Measurements from ENCODE around the gene PDE8A. TPM values are rescaled to one million over a fixed set of nuclear protein-coding genes. Genes with fewer than 3 reads are reported as not detected.

PDE8A gene
- total RNA-seq, 5 donors from 2014 or later (not counting 1 experiment from before 2014, with no cell fraction given), result 21.5 to 33.7 (median 25.1) TPM

DNA sequence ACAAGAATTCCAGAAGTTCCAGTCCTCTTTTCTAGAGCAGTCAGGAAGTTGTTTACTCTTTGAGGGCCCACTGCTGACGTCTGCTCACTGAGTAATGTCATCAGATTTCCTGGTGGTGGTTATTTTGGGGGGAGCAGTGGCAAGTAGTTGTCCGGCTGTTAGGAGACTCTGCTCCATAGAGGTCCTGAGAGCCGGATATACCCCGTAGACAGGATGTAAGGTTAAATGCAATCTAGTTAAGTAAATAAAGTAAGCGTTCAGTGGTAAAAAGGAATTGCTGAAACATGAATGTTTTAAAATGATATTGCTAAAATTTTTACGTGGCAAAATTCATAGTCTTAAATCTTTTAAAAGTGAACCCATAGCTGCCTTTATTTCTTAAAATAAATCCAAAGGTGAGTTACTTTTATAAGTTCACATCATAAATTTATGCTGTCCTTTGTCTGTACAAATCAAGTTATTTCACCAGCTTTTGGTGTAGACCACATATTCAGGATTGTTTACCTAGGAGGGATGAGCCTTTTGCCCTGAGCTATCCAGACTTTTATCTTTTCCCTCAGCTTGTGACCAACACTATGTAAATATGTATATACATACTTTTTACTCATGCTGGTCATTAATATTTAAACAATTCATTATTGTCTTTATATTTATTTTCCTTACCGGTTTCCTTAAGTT, 65.8 kb downstream of the PDE8A start:
- Histone ChIP-seq H3K4me3 (ENCODE audit: control insufficient read depth in 1 of 2, extremely low read depth in 1 of 2, low read length in 1 of 2) (no peak overlapping the region), H3K36me3 (ENCODE audit: control insufficient read depth in 2 of 2, extremely low read depth in 1 of 2, insufficient read depth in 1 of 2, low read length in 1 of 2) (no peaks in the 10 kb centered on the region), H3K27ac (ENCODE audit: low read length) (peak overlapping the region; percentile 9), H3K4me1 (ENCODE audit: control insufficient read depth in 1 of 2, extremely low read depth in 1 of 2, insufficient read depth in 2 of 2, low read length in 2 of 2) (no peaks in the 10 kb centered on the region), H3K9me3 (no peaks in the 10 kb centered on the region), H3K27me3 (replicated peaks in 1 of 2; ENCODE audit: control insufficient read depth in 2 of 2, extremely low read depth in 1 of 2, insufficient read depth in 2 of 2, low read length in 1 of 2) (no peaks in the 10 kb centered on the region)
- DNase-seq, result peak in 16 of 35 experiments; percentile 4 to 34 (median 10)
- ChIA-PET CTCF (no interaction called here), POLR2A (interaction anchor here in 1 of 2 donors (0.6 to 0.7 kb wide), 2 partner anchors 105 to 1266 kb away, joined by 3 to 4 read pairs; no protein-coding TSS in a partner anchor)
- Mint-ChIP-seq H3K4me1 (peaks cover 24 to 56% (median 55%) of the 10 kb centered on the region in 3 donors), H3K9me3 (no peaks in the 10 kb centered on the region), H3K4me3 (peak overlapping the region in 1 of 3 donors; percentile 13), H3K36me3 (no peaks in the 10 kb centered on the region), H3K27me3 (no peaks in the 10 kb centered on the region), H3K27ac (peak overlapping the region; percentile 61 to 83)
- peak in 3 of 4 experiments; percentile 49 to 88 (median 73) for ATAC-seq (replicated peaks in 1 of 4)
- whole genome bisulfite sequencing (ENCODE audit: insufficient coverage), result 32% methylated on average over 4 of the region's 7 CpGs

DNA sequence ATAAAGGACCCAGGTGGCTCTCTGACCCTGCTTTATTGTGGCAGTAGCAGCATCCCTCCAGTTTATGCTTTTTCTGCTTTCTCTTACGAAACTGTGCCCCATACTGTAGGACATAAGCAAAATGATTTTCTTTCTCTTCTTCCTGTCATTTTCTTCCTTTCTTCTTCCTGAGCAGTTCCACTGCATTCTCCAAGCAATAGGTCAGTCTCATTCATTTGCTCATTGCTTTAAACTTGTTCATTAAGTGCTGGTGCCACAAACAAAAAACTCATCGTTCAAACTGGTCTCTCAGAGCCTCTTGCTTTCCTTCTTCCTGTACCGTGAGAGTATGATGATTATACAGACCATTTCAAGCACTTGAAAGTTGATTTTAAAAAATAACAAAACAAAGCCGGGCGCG, 66.8 kb downstream of the PDE8A start:
- no peaks in the 10 kb centered on the region for H3K9me3 Mint-ChIP-seq
- 75% methylated on average over 4 of the region's 6 CpGs for WGBS (ENCODE audit: insufficient coverage)
- Histone ChIP-seq H3K27me3 (replicated peaks in 1 of 2; ENCODE audit: control insufficient read depth in 2 of 2, extremely low read depth in 1 of 2, insufficient read depth in 2 of 2, low read length in 1 of 2) (no peaks in the 10 kb centered on the region), H3K27ac (ENCODE audit: low read length) (no peak overlapping the region), H3K36me3 (ENCODE audit: control insufficient read depth in 2 of 2, extremely low read depth in 1 of 2, insufficient read depth in 1 of 2, low read length in 1 of 2) (no peaks in the 10 kb centered on the region), H3K9me3 (no peaks in the 10 kb centered on the region), H3K4me1 (ENCODE audit: control insufficient read depth in 1 of 2, extremely low read depth in 1 of 2, insufficient read depth in 2 of 2, low read length in 2 of 2) (no peaks in the 10 kb centered on the region), H3K4me3 (ENCODE audit: control insufficient read depth in 1 of 2, extremely low read depth in 1 of 2, low read length in 1 of 2) (no peak overlapping the region)
- peaks cover 24 to 66% (median 59%) of the 10 kb centered on the region in 3 donors for H3K4me1 Mint-ChIP-seq
- ChIA-PET POLR2A (interaction anchor here in 1 of 2 donors (0.6 kb wide), 1 partner anchor 1265 kb away, joined by 3 read pairs; no protein-coding TSS in a partner anchor), CTCF (no interaction called here)
- ATAC-seq (replicated peaks in 1 of 4) (no peak), DNase-seq (no peak)
- H3K27me3 Mint-ChIP-seq, result no peaks in the 10 kb centered on the region
- no peak overlapping the region for H3K4me3 Mint-ChIP-seq
- H3K36me3 Mint-ChIP-seq, result no peaks in the 10 kb centered on the region
- H3K27ac Mint-ChIP-seq, result peak overlapping the region; percentile 45 to 68

DNA sequence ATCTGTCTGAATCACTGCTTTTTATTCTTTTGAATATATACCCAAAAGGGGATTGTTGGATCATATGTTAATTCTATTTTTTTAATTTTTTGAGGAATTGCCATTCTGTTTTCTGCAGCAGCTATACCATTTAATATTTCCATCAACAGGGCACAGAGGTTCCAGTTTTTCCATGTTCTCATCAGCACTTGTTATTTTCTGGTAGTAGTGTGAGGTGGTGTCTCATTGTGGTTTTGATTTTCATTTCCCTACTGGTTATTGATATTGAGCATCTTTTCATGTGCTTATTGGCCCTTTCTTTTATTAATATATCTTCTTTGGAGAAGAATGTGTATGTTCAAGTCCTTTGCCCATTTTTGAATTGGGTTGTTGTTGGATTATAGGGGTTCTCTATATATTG, 68.1 kb downstream of the PDE8A start:
- Mint-ChIP-seq H3K27me3 (no peaks in the 10 kb centered on the region), H3K9me3 (peaks cover 0 to 6% (median 2%) of the 10 kb centered on the region in 3 donors), H3K4me1 (peaks cover 17 to 65% (median 59%) of the 10 kb centered on the region in 3 donors), H3K4me3 (no peak overlapping the region), H3K27ac (no peak overlapping the region), H3K36me3 (peaks cover 3% of the 10 kb centered on the region)
- CTCF ChIA-PET, result no interaction called here
- Histone ChIP-seq H3K36me3 (ENCODE audit: control insufficient read depth in 2 of 2, extremely low read depth in 1 of 2, insufficient read depth in 1 of 2, low read length in 1 of 2) (no peaks in the 10 kb centered on the region), H3K4me1 (ENCODE audit: control insufficient read depth in 1 of 2, extremely low read depth in 1 of 2, insufficient read depth in 2 of 2, low read length in 2 of 2) (no peaks in the 10 kb centered on the region), H3K4me3 (ENCODE audit: control insufficient read depth in 1 of 2, extremely low read depth in 1 of 2, low read length in 1 of 2) (no peak overlapping the region), H3K27ac (ENCODE audit: low read length) (no peak overlapping the region), H3K27me3 (replicated peaks in 1 of 2; ENCODE audit: control insufficient read depth in 2 of 2, extremely low read depth in 1 of 2, insufficient read depth in 2 of 2, low read length in 1 of 2) (no peaks in the 10 kb centered on the region), H3K9me3 (no peaks in the 10 kb centered on the region)
- POLR2A ChIA-PET, result interaction anchor here in 1 of 2 donors (0.6 kb wide), 1 partner anchor 40 kb away, joined by 4 read pairs; no protein-coding TSS in a partner anchor
- no peak for DNase-seq
- ATAC-seq (replicated peaks in 1 of 4), result no peak

DNA sequence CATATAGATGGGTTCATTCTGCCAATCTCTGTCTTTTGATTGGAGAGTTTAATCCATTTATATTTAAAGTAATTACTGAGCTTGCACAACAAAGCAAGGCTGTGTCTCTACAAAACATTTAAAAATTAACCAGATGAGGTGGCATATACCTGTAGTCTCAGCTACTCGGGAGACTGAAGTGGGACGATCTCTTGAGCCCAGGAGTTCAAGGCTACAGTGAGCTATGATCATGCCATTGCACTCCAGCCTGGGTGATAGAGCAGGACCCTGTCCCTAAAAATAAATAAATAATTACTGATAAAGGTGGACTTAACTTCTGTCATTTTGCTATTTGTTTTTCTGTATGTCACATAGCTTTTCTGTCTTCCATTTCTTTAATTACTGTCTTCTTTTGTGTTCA, 78.1 kb downstream of the PDE8A start:
- Mint-ChIP-seq H3K36me3 (peaks cover 44% of the 10 kb centered on the region), H3K27me3 (no peaks in the 10 kb centered on the region), H3K27ac (no peak overlapping the region), H3K4me1 (peaks cover 30 to 50% (median 39%) of the 10 kb centered on the region in 3 donors), H3K9me3 (peaks cover 9 to 29% (median 16%) of the 10 kb centered on the region in 3 donors), H3K4me3 (no peak overlapping the region)
- no peak overlapping the region for H3K27ac ChIP-seq (ENCODE audit: low read length)
- ATAC-seq (replicated peaks in 1 of 4) (no peak), DNase-seq (no peak)
- H3K4me1 ChIP-seq (ENCODE audit: control insufficient read depth in 1 of 2, extremely low read depth in 1 of 2, insufficient read depth in 2 of 2, low read length in 2 of 2), result no peaks in the 10 kb centered on the region
- H3K27me3 ChIP-seq (replicated peaks in 1 of 2; ENCODE audit: control insufficient read depth in 2 of 2, extremely low read depth in 1 of 2, insufficient read depth in 2 of 2, low read length in 1 of 2), result no peaks in the 10 kb centered on the region
- ChIA-PET CTCF (no interaction called here), POLR2A (no interaction called here)
- no peak overlapping the region for H3K4me3 ChIP-seq (ENCODE audit: control insufficient read depth in 1 of 2, extremely low read depth in 1 of 2, low read length in 1 of 2)
- no peaks in the 10 kb centered on the region for H3K36me3 ChIP-seq (ENCODE audit: control insufficient read depth in 2 of 2, extremely low read depth in 1 of 2, insufficient read depth in 1 of 2, low read length in 1 of 2)
- H3K9me3 ChIP-seq, result no peaks in the 10 kb centered on the region
- WGBS (ENCODE audit: insufficient coverage), result 88% methylated on average over 1 of the region's 2 CpGs

DNA sequence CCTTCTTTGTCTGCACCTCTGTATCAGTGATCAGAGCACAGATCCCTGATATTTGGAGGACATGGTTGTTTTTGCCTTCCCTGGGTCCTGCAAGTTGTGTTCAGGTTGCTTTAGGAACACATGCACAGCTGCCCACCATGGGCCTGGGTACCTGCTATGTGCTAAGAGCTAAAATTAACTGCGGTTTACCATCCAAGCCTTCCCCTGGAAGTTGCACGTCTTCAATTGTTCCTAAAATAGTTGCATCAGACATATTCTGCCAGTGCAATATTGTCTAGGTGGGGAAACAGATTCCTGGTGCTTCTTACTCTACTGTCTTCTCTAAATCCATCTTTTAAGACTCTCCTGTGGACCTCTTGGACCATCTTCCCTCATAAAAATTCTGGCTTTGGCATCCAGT, 80.9 kb downstream of the PDE8A start:
- H3K4me1 Mint-ChIP-seq, result peaks cover 26 to 38% (median 32%) of the 10 kb centered on the region in 3 donors
- H3K27me3 ChIP-seq (replicated peaks in 1 of 2; ENCODE audit: control insufficient read depth in 2 of 2, extremely low read depth in 1 of 2, insufficient read depth in 2 of 2, low read length in 1 of 2), result no peaks in the 10 kb centered on the region
- no peaks in the 10 kb centered on the region for H3K27me3 Mint-ChIP-seq
- H3K4me3 ChIP-seq (ENCODE audit: control insufficient read depth in 1 of 2, extremely low read depth in 1 of 2, low read length in 1 of 2), result no peak overlapping the region
- ChIA-PET POLR2A (no interaction called here), CTCF (no interaction called here)
- no peak overlapping the region for H3K4me3 Mint-ChIP-seq
- peaks cover 0 to 6% of the 10 kb centered on the region in 2 donors for H3K36me3 ChIP-seq (ENCODE audit: control insufficient read depth in 2 of 2, extremely low read depth in 1 of 2, insufficient read depth in 1 of 2, low read length in 1 of 2)
- no peak overlapping the region for H3K27ac ChIP-seq (ENCODE audit: low read length)
- no peak for ATAC-seq (replicated peaks in 1 of 4)
- H3K27ac Mint-ChIP-seq, result no peak overlapping the region
- H3K9me3 ChIP-seq, result no peaks in the 10 kb centered on the region
- DNase-seq, result no peak
- WGBS (ENCODE audit: insufficient coverage), result no CpG with 5 or more reads among the region's 2 CpGs
- peaks cover 5 to 21% (median 16%) of the 10 kb centered on the region in 3 donors for H3K9me3 Mint-ChIP-seq
- H3K36me3 Mint-ChIP-seq, result peaks cover 37% of the 10 kb centered on the region
- no peaks in the 10 kb centered on the region for H3K4me1 ChIP-seq (ENCODE audit: control insufficient read depth in 1 of 2, extremely low read depth in 1 of 2, insufficient read depth in 2 of 2, low read length in 2 of 2)

DNA sequence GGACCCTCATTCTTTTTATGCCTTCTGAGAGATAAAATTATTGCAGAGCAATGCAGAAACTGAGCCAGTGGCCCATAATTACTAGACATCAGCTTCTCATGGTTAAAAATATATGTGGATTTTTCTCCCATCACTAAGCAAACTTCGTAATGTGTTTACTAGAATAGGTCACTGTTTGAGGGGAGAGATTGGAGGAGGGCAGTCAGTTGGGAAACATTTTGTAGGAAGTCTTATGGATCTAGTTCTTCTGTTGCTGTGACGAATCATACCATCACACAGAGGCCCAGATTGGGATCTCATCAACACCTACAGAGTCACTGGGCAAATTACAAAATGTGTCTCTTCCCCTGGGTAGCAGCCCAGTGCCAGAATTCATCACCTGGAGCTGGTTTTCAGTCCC, 81.4 kb downstream of the PDE8A start:
- Mint-ChIP-seq H3K27ac (no peak overlapping the region), H3K27me3 (no peaks in the 10 kb centered on the region), H3K9me3 (peaks cover 5 to 21% (median 16%) of the 10 kb centered on the region in 3 donors), H3K36me3 (peaks cover 37% of the 10 kb centered on the region), H3K4me1 (peaks cover 22 to 35% (median 27%) of the 10 kb centered on the region in 3 donors), H3K4me3 (no peak overlapping the region)
- ChIA-PET POLR2A (no interaction called here), CTCF (no interaction called here)
- Histone ChIP-seq H3K4me3 (ENCODE audit: control insufficient read depth in 1 of 2, extremely low read depth in 1 of 2, low read length in 1 of 2) (no peak overlapping the region), H3K27me3 (replicated peaks in 1 of 2; ENCODE audit: control insufficient read depth in 2 of 2, extremely low read depth in 1 of 2, insufficient read depth in 2 of 2, low read length in 1 of 2) (no peaks in the 10 kb centered on the region), H3K9me3 (no peaks in the 10 kb centered on the region), H3K4me1 (ENCODE audit: control insufficient read depth in 1 of 2, extremely low read depth in 1 of 2, insufficient read depth in 2 of 2, low read length in 2 of 2) (no peaks in the 10 kb centered on the region), H3K36me3 (ENCODE audit: control insufficient read depth in 2 of 2, extremely low read depth in 1 of 2, insufficient read depth in 1 of 2, low read length in 1 of 2) (peaks cover 0 to 6% of the 10 kb centered on the region in 2 donors), H3K27ac (ENCODE audit: low read length) (no peak overlapping the region)
- ATAC-seq (replicated peaks in 1 of 4) (no peak), DNase-seq (no peak)
- WGBS (ENCODE audit: insufficient coverage), result no CpG with 5 or more reads among the region's 2 CpGs

All from T-cell (primary cell).